NCI-H2107 (cell line): Measurements from ENCODE around the gene SLC25A53.
"Not testable (repeated sequence)": the region's sequence is repeated elsewhere in the genome, so short reads cannot be mapped to it uniquely, and the experiment has no call there.

Experiments used
- DNase-seq: peaks from one replicate; lab custom pipeline; 2025; lab: John Stamatoyannopoulos, UW

SLC25A53 gene

GRCh38 chrX:104054956-104055355 is 101.9 kb downstream of the SLC25A53 start:
- not testable (repeated sequence) for DNase-seq
